Measurements from ENCODE around the gene NOX5. TPM values are rescaled to one million over a fixed set of nuclear protein-coding genes. Genes with fewer than 3 reads are reported as not detected.

NOX5 gene
- total and polyA plus RNA-seq, 10 of the 15 experiments (the other 5 are each of a cell fraction or from before 2014, with no cell fraction given): not detected

DNA sequence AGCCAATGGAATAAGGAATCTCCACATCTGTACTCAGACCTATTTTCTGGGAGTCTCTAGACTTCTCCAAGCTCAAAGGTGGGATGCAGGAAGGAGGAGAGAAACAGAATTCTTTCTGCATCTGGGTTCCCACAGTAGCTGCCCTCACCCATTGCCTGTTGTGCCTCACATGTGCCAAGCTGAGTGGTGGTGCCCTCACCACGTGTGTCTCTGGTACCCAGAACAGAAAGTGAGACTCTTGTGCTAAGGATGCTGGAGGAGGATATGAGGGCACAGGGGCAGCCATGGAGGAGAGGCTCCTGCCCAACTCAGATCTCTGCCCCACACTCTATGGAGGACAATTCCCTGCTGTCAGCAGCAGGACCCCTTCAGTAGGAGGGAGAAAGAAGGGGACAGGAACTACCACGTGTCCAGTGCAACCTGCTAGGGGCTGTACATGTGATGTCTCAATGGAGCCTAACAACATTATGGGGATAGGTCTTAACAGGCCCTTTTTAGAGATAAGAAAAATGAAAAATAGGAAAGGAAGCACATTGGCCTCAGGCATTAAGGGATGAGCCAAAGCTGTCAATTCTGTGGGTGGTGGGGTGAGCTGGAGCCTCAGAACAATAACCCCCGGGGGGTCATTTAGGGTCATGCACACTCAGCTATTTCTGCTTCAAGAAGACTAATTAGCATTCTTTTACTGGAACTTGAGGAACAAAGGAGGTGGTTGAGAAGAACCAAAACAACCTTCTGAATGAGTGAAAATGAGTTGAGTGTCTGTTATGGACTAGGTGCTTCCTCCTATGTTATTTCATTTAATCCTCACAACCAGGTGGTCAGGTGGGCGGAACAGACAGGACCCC lies 16.3 kb upstream of the NOX5 start:
- CTCF ChIA-PET: interaction anchor here (1.3 kb wide), 1 partner anchor 38 kb away, joined by 3 read pairs; no protein-coding TSS in a partner anchor
- H4K20me1 ChIP-seq (ENCODE audit: control insufficient read depth, insufficient read depth): no peaks in the 10 kb centered on the region
- H3K36me3 ChIP-seq (ENCODE audit: control insufficient read depth in 2 of 2, insufficient read depth in 2 of 2, low read length in 1 of 2): no peaks in the 10 kb centered on the region
- intact Hi-C loops (cut with micrococcal nuclease; ENCODE audit: unreplicated experiment) (no loop called here), in situ Hi-C loops (cut with MboI) (no loop called here)
- no TSS peak for BruUV-seq (replicated peaks)
- no peak overlapping the region for H3K4me3 ChIP-seq
- SMC1A ChIA-PET (ENCODE audit: uncharacterized antibody, unreplicated experiment): no interaction called here
- WGBS (ENCODE audit: insufficient coverage, insufficient replicate concordance, low lambda C conversion rate, missing lambda C conversion rate): 8% methylated on average over 4 of the region's 4 CpGs
- peaks cover 0 to 1% of the 10 kb centered on the region in 2 experiments; a peak in 2 of 4 replicates for H3K27me3 ChIP-seq (replicated peaks in 1 of 2; ENCODE audit: control insufficient read depth in 2 of 2, insufficient read depth in 2 of 2, low read length in 1 of 2)
- H3K9me3 ChIP-seq (replicated peaks; ENCODE audit: control insufficient read depth, insufficient read depth, low read length): no peaks in the 10 kb centered on the region
- RAD21 ChIA-PET (ENCODE audit: unreplicated experiment): no interaction called here
- ATAC-seq: no peak
- no peak overlapping the region for H2AFZ ChIP-seq (ENCODE audit: control insufficient read depth, low read depth, low read length)
- no peak for FAIRE-seq
- POLR2A ChIA-PET: no interaction called here
- no peaks in the 10 kb centered on the region for H3K79me2 ChIP-seq (ENCODE audit: control insufficient read depth, insufficient read depth, low read length)
- TF ChIP-seq RBBP5 (conservative IDR thresholded peaks at IDR 0.05): no peak
- TF ChIP-seq HCFC1 (IDR thresholded peaks at IDR 0.05; ENCODE audit: low read length): no peak
- TF ChIP-seq EZH2 (IDR thresholded peaks at IDR 0.05; ENCODE audit: borderline replicate concordance, control insufficient read depth, low read depth, low read length): no peak
- TF ChIP-seq NFIC (IDR thresholded peaks at IDR 0.05; ENCODE audit: low read depth, low read length): no peak
- TF ChIP-seq ZNF217 (IDR thresholded peaks at IDR 0.05): no peak
- TF ChIP-seq TBL1XR1 (IDR thresholded peaks at IDR 0.05; ENCODE audit: low read depth, low read length): no peak
- no peak for TF ChIP-seq CREM (IDR thresholded peaks at IDR 0.05; ENCODE audit: low read depth)
- no peak for TF ChIP-seq EP300 (IDR thresholded peaks at IDR 0.05; ENCODE audit: borderline replicate concordance in 1 of 2, control insufficient read depth in 1 of 2, low read depth in 2 of 2, low read length in 2 of 2)
- no peak for TF ChIP-seq HDAC2 (IDR thresholded peaks at IDR 0.05)
- no peak for TF ChIP-seq RELA (IDR thresholded peaks at IDR 0.05; ENCODE audit: borderline replicate concordance, partially characterized antibody)
- TF ChIP-seq RAD51 (IDR thresholded peaks at IDR 0.05): no peak
- no peak for TF ChIP-seq ZZZ3 (IDR thresholded peaks at IDR 0.05; ENCODE audit: control insufficient read depth, insufficient read length, low read depth)
- TF ChIP-seq SMC3 (IDR thresholded peaks at IDR 0.05; ENCODE audit: borderline replicate concordance, low read length): no peak
- TF ChIP-seq HSF1 (IDR thresholded peaks at IDR 0.05; ENCODE audit: low read depth, low read length): no peak
- TF ChIP-seq MYB (IDR thresholded peaks at IDR 0.05; ENCODE audit: borderline replicate concordance, low read depth, low read length): no peak
- no peak for TF ChIP-seq ZSCAN29 (IDR thresholded peaks at IDR 0.05)
- TF ChIP-seq RFX5 (IDR thresholded peaks at IDR 0.05; ENCODE audit: low read depth, low read length): no peak
- no peak overlapping the region for H3K27ac ChIP-seq (ENCODE audit: control insufficient read depth, insufficient read depth)
- DNase-seq (ENCODE audit: low read depth, low spot score): no peak
- H3K4me2 ChIP-seq (ENCODE audit: control insufficient read depth, insufficient read depth): no peak overlapping the region
- H3K4me1 ChIP-seq (ENCODE audit: control insufficient read depth, insufficient read depth, low read length): no peaks in the 10 kb centered on the region
- H3K9ac ChIP-seq (ENCODE audit: control insufficient read depth, insufficient read depth, low read length): no peak overlapping the region
